NB4 (cell line): ENCODE data around the gene RBKS.

ENCODE experiments used
- MYC ChIP-seq: IDR thresholded peaks from 2 replicates; pipeline ENCODE4 v1.6.1; 2011; ENCODE audit warnings: low read depth, low read length
- POLR2A ChIP-seq: IDR thresholded peaks from 2 replicates; pipeline ENCODE4 v1.6.1; 2011; ENCODE audit warnings: mild to moderate bottlenecking; ENCODE audit not compliant: insufficient read length; ENCODE audit errors: extremely low read depth
- TF ChIP-seq, protein P1 (sequence below): IDR thresholded peaks from one replicate; pipeline ENCODE4 v1.5.1; 2012; ENCODE audit warnings: low read depth, low read length

DNA sequence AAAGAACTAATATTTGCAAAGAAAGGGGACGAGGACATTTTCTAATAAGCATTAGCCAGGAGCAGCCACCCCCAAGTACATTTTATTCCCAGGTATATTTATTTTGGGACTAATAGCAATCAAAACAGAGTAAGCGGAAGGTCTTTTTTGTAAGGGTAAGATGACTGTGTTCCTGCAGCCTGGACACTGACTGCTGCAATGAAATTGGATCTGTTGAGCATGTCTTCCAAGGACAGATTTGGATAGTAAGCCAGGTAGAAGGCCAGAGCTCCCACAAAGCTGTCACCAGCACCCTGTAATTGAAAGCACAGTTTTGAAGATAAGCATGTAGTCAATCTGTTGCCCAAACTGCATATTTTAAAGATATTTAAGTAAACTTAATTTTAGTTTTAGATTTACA lies 108.7 kb downstream of the RBKS start:
- TF ChIP-seq, protein P1, sequence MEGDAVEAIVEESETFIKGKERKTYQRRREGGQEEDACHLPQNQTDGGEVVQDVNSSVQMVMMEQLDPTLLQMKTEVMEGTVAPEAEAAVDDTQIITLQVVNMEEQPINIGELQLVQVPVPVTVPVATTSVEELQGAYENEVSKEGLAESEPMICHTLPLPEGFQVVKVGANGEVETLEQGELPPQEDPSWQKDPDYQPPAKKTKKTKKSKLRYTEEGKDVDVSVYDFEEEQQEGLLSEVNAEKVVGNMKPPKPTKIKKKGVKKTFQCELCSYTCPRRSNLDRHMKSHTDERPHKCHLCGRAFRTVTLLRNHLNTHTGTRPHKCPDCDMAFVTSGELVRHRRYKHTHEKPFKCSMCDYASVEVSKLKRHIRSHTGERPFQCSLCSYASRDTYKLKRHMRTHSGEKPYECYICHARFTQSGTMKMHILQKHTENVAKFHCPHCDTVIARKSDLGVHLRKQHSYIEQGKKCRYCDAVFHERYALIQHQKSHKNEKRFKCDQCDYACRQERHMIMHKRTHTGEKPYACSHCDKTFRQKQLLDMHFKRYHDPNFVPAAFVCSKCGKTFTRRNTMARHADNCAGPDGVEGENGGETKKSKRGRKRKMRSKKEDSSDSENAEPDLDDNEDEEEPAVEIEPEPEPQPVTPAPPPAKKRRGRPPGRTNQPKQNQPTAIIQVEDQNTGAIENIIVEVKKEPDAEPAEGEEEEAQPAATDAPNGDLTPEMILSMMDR: no peak
- no peak for TF ChIP-seq POLR2A
- TF ChIP-seq MYC: no peak
